ENCODE measurements around the gene GPRC5A. TPM values are rescaled to one million over a fixed set of nuclear protein-coding genes. Genes with fewer than 3 reads are reported as not detected.

Gene GPRC5A
- total RNA-seq, 6 donors from 2014 or later = 194 to 890 (median 653) TPM

GRCh38 chr12:12918781-12919389 lies 27.5 kb downstream of the GPRC5A start:
- H3K4me3 ChIP-seq = no peak overlapping the region
- TF ChIP-seq EP300 (IDR thresholded peaks at IDR 0.05) = no peak
- peak in 1 of 4 donors; percentile 7 for TF ChIP-seq POLR2A (IDR thresholded peaks at IDR 0.05)
- no peaks in the 10 kb centered on the region for H3K9me3 ChIP-seq
- no peak for ATAC-seq (ENCODE audit: low FRiP score in 2 of 2)
- H3K36me3 ChIP-seq = peaks cover 0 to 12% (median 2%) of the 10 kb centered on the region in 4 donors
- DNase-seq = no peak
- H3K27me3 ChIP-seq = no peaks in the 10 kb centered on the region
- H3K27ac ChIP-seq = no peak overlapping the region
- H3K4me1 ChIP-seq = peaks cover 10 to 15% (median 14%) of the 10 kb centered on the region in 4 donors
- 62 to 77% methylated on average over 6 of the region's 6 CpGs for WGBS, 2 donors

GRCh38 chr12:12919666-12920435 lies 28.5 kb downstream of the GPRC5A start:
- no peaks in the 10 kb centered on the region for H3K9me3 ChIP-seq
- H3K36me3 ChIP-seq = peaks cover 0 to 9% (median 2%) of the 10 kb centered on the region in 4 donors
- no peak overlapping the region for H3K4me3 ChIP-seq
- 80 to 84% methylated on average over 5 of the region's 5 CpGs for WGBS, 2 donors
- DNase-seq (no peak), ATAC-seq (ENCODE audit: low FRiP score in 2 of 2) (no peak)
- TF ChIP-seq POLR2AphosphoS5 (IDR thresholded peaks at IDR 0.05) (no peak), CTCF (IDR thresholded peaks at IDR 0.05) (no peak), EP300 (IDR thresholded peaks at IDR 0.05) (no peak), POLR2A (IDR thresholded peaks at IDR 0.05) (no peak)
- H3K27ac ChIP-seq = no peak overlapping the region
- H3K4me1 ChIP-seq = peaks cover 10 to 15% (median 14%) of the 10 kb centered on the region in 4 donors
- H3K27me3 ChIP-seq = no peaks in the 10 kb centered on the region

- peak in 1 of 2 donors; percentile 83 for ATAC-seq (ENCODE audit: low FRiP score in 2 of 2)
- 69 to 71% methylated on average over 6 of the region's 6 CpGs for WGBS, 2 donors
These were observed 30.8 kb downstream of the GPRC5A start for GRCh38 chr12:12922191-12922616.

GRCh38 chr12:12922978-12923377 lies 31.6 kb downstream of the GPRC5A start:
- Histone ChIP-seq H3K36me3 (peaks cover 0 to 3% (median 0%) of the 10 kb centered on the region in 4 donors), H3K27ac (no peak overlapping the region), H3K4me3 (no peak overlapping the region), H3K4me1 (peaks cover 0 to 5% (median 0%) of the 10 kb centered on the region in 4 donors), H3K27me3 (no peaks in the 10 kb centered on the region), H3K9me3 (no peaks in the 10 kb centered on the region)
- no peak for DNase-seq
- TF ChIP-seq EP300 (IDR thresholded peaks at IDR 0.05) (no peak), POLR2AphosphoS5 (IDR thresholded peaks at IDR 0.05) (no peak), CTCF (IDR thresholded peaks at IDR 0.05) (no peak), POLR2A (IDR thresholded peaks at IDR 0.05) (no peak)
- WGBS, 2 donors = 89 to 93% methylated on average over 7 of the region's 7 CpGs
- no peak for ATAC-seq (ENCODE audit: low FRiP score in 2 of 2)

More at GRCh38 chr12:12922191-12922616, 30.8 kb downstream of the GPRC5A start:
- H3K4me1 ChIP-seq = peaks cover 0 to 4% (median 0%) of the 10 kb centered on the region in 4 donors
- peaks cover 0 to 3% (median 0%) of the 10 kb centered on the region in 4 donors for H3K36me3 ChIP-seq
- DNase-seq = no peak
- no peak for TF ChIP-seq CTCF (IDR thresholded peaks at IDR 0.05)
- TF ChIP-seq EP300 (IDR thresholded peaks at IDR 0.05) = no peak
- no peak for TF ChIP-seq POLR2AphosphoS5 (IDR thresholded peaks at IDR 0.05)
- TF ChIP-seq POLR2A (IDR thresholded peaks at IDR 0.05) = no peak
- H3K4me3 ChIP-seq = no peak overlapping the region
- H3K9me3 ChIP-seq = no peaks in the 10 kb centered on the region
- no peaks in the 10 kb centered on the region for H3K27me3 ChIP-seq
- no peak overlapping the region for H3K27ac ChIP-seq

GRCh38 chr12:12924169-12924568 lies 32.8 kb downstream of the GPRC5A start:
- no peaks in the 10 kb centered on the region for H3K27me3 ChIP-seq

More at GRCh38 chr12:12924169-12924568, 32.8 kb downstream of the GPRC5A start:
- H3K4me1 ChIP-seq = peaks cover 0 to 5% (median 0%) of the 10 kb centered on the region in 4 donors
- ATAC-seq (ENCODE audit: low FRiP score in 2 of 2) = no peak
- no peaks in the 10 kb centered on the region for H3K9me3 ChIP-seq
- no peak overlapping the region for H3K4me3 ChIP-seq
- no peak overlapping the region for H3K27ac ChIP-seq
- TF ChIP-seq EP300 (IDR thresholded peaks at IDR 0.05) = no peak
- TF ChIP-seq POLR2AphosphoS5 (IDR thresholded peaks at IDR 0.05) = no peak
- no peak for TF ChIP-seq CTCF (IDR thresholded peaks at IDR 0.05)
- no peak for TF ChIP-seq POLR2A (IDR thresholded peaks at IDR 0.05)
- H3K36me3 ChIP-seq = peaks cover 0 to 2% (median 0%) of the 10 kb centered on the region in 4 donors
- 75 to 83% methylated on average over 4 of the region's 4 CpGs for WGBS, 2 donors
- DNase-seq = no peak

All from upper lobe of left lung (tissue), 6 donors.